GM19328 (cell line): ENCODE results near the gene RAPGEF5.

Experiments used
- ATAC-seq: cut with Tn5 transposase; IDR thresholded peaks from one replicate; pipeline ENCODE4 v1.9.1; 2021; ENCODE audit warnings: mild to moderate bottlenecking, moderate library complexity; ENCODE audit not compliant: unreplicated experiment

RAPGEF5 gene

GRCh38 chr7:22318376-22318775 is 38.6 kb downstream of the RAPGEF5 start:
- no peak for ATAC-seq

- ATAC-seq, result no peak
Measured at GRCh38 chr7:22317632-22318031, 39.3 kb downstream of the RAPGEF5 start.

- no peak for ATAC-seq
Measured at GRCh38 chr7:22316914-22317313, 40.0 kb downstream of the RAPGEF5 start.

- ATAC-seq, result no peak
Measured at GRCh38 chr7:22307816-22308215, 49.1 kb downstream of the RAPGEF5 start.

GRCh38 chr7:22305706-22306105 is 51.2 kb downstream of the RAPGEF5 start:
- ATAC-seq, result no peak

DNA sequence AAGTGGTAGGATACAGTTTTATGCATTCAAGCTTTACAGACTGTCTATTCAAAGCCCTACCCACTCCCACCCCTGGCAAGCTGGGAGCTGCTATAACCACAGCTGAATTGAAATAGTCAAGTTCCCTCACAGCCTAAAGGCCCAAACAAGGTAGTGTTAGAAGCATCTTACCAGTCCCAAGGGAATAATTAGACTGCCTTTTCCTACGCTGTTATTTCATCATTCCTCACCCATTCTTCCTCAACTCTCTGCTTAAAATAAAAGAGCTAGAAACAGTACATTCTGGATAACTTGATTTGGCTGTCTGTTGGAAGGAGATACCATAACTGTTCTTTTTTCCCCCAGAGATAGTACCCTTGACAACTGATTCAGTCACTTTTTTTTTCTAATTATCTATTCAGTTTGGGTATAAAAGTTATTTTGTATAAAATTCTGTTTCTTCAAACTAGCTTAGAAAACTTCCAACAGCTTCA is 54.0 kb downstream of the RAPGEF5 start:
- ATAC-seq, result no peak

- ATAC-seq, result no peak
Measured at GRCh38 chr7:22302193-22302592, 54.8 kb downstream of the RAPGEF5 start.

DNA sequence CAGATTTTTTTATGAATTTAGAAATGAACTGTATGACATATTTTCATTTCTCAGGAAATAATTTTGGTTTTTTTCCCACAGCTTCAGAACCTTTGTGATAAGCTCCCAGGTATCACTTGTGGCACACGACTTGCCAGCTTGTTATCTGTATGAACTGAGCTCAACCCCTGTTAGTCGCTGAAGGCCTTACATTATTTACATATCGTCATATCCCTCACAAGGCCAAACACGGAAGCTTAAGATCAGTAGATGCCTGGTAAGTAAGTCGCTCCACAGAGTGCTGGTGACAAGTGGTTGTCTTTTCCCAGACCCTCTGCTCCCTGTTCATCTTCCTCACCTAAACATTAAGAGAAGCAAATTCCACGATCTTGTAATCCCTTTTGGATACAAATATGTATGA is 55.2 kb downstream of the RAPGEF5 start:
- no peak for ATAC-seq

DNA sequence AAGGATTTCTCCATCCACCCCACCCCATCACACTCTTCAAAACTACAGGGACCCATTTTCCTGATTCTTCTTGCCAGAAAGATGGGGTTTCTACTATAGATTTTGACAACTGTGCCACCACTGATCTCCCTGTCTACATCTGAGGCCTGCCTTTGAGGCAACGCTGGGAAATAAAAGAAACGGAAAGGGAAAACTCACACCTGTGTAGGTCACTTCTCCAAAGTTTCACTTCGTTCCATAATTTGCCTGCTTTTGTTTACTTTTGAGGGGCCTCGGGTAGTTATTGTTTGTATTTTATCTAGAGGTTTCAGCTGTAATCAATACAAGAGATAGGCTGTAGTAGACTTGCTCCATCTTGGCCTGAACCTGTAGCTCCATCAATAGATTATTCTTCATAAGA is 56.1 kb downstream of the RAPGEF5 start:
- no peak for ATAC-seq

DNA sequence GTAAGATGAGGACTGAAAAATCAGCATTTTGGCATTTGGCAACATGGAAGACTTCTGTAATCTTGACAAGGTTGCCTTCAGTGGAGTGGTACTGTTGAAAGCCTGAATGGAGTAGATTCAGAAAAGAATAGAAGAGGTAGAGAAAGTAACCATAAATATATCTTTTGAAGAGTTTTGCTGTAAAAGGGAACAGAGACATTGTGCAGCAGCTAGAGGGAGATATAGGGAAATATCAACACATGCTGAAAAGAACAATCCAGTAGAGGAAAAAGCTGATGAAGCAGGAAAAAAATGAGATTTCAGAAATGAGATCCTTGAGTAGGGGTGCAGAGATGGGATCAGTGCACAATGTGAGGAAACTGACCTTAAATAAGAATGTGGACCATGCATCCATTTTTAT is 60.0 kb downstream of the RAPGEF5 start:
- ATAC-seq, result no peak

DNA sequence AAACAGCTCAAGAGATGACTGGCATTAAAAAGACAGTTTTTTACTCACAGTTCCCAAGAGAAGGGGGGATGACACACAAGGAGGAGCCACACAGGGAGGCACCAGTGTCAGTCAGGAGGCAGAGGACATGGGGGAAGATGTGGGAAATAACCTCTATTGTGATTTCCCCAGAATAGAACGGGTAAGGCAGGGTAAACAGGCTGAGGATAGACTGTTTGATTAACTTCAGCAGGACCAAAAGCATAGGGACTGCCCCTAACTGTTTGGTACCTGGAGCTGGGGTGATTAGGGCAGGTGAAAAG is 60.7 kb downstream of the RAPGEF5 start:
- ATAC-seq, result no peak

DNA sequence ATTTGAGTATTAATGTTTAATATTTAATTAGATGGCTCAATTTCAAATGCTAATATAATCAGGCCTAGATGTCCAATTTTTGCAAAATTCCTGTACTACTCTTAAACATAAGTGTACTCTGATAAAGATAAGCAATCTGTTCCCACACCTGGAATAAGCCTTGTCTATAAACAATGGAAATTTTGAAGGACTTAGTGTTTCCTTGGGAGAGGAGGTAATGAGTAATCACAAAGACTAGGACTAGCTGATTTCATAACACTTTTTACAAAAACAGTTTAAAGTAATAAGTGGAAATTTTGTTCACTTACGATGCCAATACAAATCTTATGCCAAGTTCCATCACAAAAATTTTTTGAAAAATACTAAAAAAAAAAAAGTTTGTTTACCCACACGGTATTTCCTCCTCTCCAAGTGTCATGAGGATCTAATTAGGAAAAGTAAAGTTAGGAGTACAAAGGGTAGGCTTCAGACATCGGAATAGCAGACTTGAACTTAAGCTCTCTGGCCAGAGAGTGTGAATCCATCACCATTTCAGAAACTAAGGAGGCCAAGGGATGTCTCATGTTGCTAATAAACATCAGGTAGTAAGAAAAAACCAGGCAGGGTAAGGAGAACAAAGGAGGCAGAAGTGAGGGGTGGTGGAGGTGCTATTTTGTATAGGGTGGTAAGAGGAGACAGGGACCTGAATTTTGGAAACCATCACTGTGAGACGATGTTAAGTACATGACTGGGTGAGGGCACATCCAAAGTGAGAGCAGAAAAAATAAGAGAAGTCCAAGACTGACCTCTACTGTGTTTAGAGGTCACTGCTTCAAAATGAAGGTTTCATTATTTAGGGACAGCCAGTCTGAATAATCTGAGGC is 61.3 kb downstream of the RAPGEF5 start:
- no peak for ATAC-seq

DNA sequence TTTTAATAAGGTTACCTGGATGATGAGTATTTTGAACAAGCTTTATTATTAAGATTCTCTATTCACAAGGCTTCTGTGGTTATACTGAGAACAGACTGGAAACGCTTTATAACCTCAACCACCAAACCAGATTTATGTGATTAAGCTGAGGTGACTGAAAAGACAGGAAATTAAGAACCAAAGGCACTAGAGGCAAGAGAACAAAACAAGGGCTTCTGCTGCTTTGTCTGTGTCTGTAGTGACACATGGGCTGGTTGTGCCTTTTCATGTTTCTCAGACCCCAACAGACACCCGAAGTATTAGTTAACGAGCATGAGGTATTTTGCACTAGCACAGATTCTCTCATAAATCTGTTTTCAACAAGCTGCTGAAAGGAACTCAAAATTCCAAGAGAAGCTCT is 64.4 kb downstream of the RAPGEF5 start:
- ATAC-seq, result no peak

DNA sequence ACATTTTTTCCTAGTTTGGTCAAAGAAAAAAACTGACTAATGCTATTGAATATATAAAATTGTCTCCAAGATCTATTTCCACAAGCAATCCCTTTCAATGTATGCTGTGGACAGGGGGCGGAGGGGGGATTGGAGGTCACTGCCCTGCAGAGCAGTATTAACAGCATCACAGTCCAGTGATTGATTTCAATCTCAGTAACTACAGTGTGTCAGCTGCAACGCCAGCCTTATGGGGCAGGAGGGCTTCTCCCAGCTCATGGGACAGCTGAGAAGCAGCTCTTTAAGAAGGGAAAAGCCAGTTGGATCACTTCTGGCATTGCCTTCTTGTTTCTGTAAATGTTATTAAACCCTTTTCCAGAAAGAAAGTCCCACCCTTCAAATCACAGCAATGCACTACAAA is 65.0 kb downstream of the RAPGEF5 start:
- ATAC-seq, result no peak

DNA sequence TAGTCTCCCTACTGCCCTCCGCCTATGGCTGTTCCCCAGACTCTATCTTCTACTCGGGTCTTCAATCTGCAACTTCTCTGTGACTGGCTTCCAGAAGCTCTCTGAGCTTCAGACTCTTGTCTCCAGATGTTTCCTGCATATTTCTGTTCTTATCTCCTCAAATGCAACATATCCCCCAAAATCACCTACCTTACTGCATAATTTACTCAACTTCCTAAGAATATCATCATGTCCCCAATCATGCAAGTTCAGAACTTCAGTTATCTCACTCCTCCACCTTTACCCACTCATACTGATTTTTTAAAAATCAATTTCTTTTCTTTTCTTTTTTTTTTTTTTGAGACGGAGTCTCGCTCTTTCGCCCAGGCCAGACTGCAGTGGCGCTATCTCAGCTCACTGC is 68.8 kb downstream of the RAPGEF5 start:
- ATAC-seq, result no peak

GRCh38 chr7:22287412-22287811 is 69.5 kb downstream of the RAPGEF5 start:
- no peak for ATAC-seq

DNA sequence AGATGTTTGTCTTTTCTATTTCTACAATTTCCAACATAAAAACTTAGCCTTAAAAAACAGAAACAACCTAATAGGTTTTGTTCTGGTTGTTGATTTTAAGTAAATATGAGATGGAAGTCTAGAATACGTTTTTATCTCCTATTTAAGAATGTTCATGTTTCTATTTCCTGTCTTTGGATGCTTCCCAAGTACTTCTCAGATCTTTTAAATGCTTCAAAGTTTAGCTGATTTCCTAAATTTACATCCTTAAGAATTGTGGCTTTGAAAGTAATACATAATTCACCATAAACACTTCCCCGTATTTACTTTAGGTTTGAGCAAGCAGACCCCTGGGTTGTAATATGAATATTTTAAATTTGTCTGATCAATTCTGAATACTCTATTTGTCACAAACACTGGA is 70.5 kb downstream of the RAPGEF5 start:
- no peak for ATAC-seq

GRCh38 chr7:22281481-22281880 is 75.5 kb downstream of the RAPGEF5 start:
- ATAC-seq, result no peak

- ATAC-seq, result no peak
Measured at GRCh38 chr7:22280031-22280430, 76.9 kb downstream of the RAPGEF5 start.

GRCh38 chr7:22278660-22279059 is 78.3 kb downstream of the RAPGEF5 start:
- no peak for ATAC-seq

GRCh38 chr7:22277375-22277774 is 79.6 kb downstream of the RAPGEF5 start:
- ATAC-seq, result no peak

DNA sequence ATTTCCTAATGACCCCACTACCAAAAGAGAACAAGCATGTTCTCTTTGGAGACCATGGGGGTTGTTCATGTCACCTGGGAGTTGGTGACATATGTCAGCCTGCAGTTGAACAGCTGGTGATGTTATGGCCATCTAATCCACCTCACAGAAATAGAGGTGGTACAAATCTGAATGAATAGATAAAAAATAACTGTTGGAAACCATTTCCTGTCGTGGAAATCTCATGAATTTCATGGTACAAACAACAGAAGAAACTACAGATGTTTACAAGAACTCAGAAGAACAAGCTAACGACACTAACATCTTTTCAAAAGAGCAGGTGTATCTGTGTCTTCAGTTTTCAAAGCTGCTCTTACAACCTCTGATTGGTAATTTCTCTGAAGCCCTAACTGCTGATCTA is 81.3 kb downstream of the RAPGEF5 start:
- no peak for ATAC-seq

DNA sequence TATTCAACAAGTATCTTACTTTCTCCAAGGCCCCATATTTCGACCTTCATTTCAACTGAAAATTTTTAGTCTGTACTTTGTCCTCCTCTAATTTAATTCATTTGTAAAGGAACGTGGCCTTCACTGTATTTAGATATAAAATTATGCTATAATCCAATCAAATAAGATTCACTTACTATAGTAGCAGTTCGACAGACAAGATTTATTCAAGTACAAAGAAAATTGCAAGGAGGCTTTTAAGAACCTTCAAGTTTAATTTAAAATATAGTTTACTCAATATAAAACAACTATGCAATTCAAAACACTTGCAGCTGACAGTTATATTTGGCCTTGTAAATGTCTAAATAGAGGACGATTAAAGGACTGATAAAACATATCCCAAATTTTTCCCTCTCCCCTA is 85.6 kb downstream of the RAPGEF5 start:
- ATAC-seq, result no peak
